ENCODE results near the gene PEX11G.

DNA sequence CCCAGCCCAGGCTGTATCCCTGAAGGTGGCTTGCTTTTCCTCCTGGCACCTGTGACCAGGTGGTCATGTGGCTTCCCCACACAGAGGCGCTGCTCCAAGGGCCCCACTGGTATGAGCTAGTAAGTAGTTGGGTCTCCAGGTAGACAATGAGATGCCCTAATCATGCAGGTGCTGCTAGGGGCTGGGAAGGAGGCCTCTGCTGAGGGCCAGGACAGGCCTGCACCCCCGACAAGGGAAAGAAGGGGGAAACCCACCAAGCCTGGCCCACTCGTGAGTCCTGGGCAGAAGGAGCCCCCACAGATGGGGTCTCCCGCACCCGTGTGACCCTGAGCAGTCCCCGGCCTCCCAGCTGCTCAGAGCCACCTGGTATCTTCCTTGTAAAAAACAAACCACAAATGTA, 13.2 kb downstream of the PEX11G start:
- TF ChIP-seq, protein P1, sequence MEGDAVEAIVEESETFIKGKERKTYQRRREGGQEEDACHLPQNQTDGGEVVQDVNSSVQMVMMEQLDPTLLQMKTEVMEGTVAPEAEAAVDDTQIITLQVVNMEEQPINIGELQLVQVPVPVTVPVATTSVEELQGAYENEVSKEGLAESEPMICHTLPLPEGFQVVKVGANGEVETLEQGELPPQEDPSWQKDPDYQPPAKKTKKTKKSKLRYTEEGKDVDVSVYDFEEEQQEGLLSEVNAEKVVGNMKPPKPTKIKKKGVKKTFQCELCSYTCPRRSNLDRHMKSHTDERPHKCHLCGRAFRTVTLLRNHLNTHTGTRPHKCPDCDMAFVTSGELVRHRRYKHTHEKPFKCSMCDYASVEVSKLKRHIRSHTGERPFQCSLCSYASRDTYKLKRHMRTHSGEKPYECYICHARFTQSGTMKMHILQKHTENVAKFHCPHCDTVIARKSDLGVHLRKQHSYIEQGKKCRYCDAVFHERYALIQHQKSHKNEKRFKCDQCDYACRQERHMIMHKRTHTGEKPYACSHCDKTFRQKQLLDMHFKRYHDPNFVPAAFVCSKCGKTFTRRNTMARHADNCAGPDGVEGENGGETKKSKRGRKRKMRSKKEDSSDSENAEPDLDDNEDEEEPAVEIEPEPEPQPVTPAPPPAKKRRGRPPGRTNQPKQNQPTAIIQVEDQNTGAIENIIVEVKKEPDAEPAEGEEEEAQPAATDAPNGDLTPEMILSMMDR (conservative IDR thresholded peaks at IDR 0.05; ENCODE audit: low read depth in 2 of 2) = no peak
- TF ChIP-seq EZH2phosphoT487 (IDR thresholded peaks at IDR 0.05; ENCODE audit: unreplicated experiment) = no peak
- no peak for TF ChIP-seq JUNB (IDR thresholded peaks at IDR 0.05; ENCODE audit: unreplicated experiment)
- TF ChIP-seq EZH2 (IDR thresholded peaks at IDR 0.05; ENCODE audit: low read depth, unreplicated experiment) = no peak
- no peak for TF ChIP-seq CREB1 (CRISPR knock-in tag; IDR thresholded peaks at IDR 0.05; ENCODE audit: low read depth)
- no peak for TF ChIP-seq POLR2AphosphoS5 (IDR thresholded peaks at IDR 0.05; ENCODE audit: low read depth)
- TF ChIP-seq, protein P2, sequence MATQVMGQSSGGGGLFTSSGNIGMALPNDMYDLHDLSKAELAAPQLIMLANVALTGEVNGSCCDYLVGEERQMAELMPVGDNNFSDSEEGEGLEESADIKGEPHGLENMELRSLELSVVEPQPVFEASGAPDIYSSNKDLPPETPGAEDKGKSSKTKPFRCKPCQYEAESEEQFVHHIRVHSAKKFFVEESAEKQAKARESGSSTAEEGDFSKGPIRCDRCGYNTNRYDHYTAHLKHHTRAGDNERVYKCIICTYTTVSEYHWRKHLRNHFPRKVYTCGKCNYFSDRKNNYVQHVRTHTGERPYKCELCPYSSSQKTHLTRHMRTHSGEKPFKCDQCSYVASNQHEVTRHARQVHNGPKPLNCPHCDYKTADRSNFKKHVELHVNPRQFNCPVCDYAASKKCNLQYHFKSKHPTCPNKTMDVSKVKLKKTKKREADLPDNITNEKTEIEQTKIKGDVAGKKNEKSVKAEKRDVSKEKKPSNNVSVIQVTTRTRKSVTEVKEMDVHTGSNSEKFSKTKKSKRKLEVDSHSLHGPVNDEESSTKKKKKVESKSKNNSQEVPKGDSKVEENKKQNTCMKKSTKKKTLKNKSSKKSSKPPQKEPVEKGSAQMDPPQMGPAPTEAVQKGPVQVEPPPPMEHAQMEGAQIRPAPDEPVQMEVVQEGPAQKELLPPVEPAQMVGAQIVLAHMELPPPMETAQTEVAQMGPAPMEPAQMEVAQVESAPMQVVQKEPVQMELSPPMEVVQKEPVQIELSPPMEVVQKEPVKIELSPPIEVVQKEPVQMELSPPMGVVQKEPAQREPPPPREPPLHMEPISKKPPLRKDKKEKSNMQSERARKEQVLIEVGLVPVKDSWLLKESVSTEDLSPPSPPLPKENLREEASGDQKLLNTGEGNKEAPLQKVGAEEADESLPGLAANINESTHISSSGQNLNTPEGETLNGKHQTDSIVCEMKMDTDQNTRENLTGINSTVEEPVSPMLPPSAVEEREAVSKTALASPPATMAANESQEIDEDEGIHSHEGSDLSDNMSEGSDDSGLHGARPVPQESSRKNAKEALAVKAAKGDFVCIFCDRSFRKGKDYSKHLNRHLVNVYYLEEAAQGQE (IDR thresholded peaks at IDR 0.05; ENCODE audit: unreplicated experiment) = no peak
- TF ChIP-seq ZNF114 (CRISPR knock-in tag; IDR thresholded peaks at IDR 0.05) = no peak
- TF ChIP-seq ZNF331 (CRISPR knock-in tag; IDR thresholded peaks at IDR 0.05; ENCODE audit: low read depth) = no peak
- no peak for TF ChIP-seq NANOG (IDR thresholded peaks at IDR 0.05; ENCODE audit: borderline replicate concordance)
- TF ChIP-seq, protein P3, sequence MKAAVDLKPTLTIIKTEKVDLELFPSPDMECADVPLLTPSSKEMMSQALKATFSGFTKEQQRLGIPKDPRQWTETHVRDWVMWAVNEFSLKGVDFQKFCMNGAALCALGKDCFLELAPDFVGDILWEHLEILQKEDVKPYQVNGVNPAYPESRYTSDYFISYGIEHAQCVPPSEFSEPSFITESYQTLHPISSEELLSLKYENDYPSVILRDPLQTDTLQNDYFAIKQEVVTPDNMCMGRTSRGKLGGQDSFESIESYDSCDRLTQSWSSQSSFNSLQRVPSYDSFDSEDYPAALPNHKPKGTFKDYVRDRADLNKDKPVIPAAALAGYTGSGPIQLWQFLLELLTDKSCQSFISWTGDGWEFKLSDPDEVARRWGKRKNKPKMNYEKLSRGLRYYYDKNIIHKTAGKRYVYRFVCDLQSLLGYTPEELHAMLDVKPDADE (IDR thresholded peaks at IDR 0.05) = no peak
- no peak for TF ChIP-seq STAT1 (IDR thresholded peaks at IDR 0.05; ENCODE audit: unreplicated experiment)

All from GM23338 (cell line).